Muscle of arm (tissue), 12 donors: Measurements from ENCODE around the gene TAPBP. TPM values are rescaled to one million over a fixed set of nuclear protein-coding genes. Genes with fewer than 3 reads are reported as not detected.
A peak's percentile ranks its signal among the peaks of the same experiment; 100 is the strongest.
"Not testable (repeated sequence)": the region's sequence is repeated elsewhere in the genome, so short reads cannot be mapped to it uniquely, and the experiment has no call there.

Source experiments
- DNase-seq: peaks from one replicate; pipeline ENCODE4 v3.0.0-alpha.2; 2013
- polyA plus RNA-seq, 12 donors: library from polyadenylated mRNA; unstranded; fragments of 120-200 nt; gene quantifications; one replicate each; pipeline ENCODE4 v1.2.1, GENCODE V29; 2013; ENCODE audit not compliant: insufficient read length in 12 of 12

The TAPBP gene
- polyA plus RNA-seq, 12 donors: 15.5 to 50.7 (median 21.1) TPM; not detected in 1

DNA sequence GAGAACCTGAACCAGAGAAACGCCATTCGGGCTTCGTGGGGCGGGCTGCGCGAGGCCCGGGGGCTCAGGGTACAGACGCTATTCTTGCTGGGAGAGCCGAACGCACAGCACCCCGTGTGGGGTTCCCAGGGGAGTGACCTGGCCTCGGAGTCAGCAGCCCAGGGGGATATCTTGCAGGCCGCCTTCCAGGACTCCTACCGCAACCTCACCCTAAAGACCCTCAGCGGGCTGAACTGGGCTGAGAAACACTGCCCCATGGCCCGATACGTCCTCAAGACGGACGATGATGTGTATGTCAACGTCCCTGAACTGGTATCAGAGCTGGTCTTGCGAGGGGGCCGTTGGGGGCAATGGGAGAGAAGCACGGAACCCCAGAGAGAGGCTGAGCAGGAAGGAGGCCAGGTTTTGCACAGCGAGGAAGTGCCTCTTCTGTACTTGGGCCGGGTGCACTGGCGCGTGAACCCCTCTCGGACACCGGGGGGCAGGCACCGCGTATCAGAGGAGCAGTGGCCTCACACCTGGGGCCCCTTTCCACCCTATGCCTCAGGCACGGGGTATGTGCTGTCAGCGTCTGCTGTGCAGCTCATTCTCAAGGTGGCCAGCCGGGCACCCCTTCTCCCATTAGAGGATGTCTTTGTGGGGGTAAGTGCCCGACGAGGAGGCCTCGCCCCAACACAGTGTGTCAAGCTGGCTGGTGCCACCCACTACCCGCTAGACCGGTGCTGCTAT lies 36.1 kb downstream of the TAPBP start:
- DNase-seq: no peak

DNA sequence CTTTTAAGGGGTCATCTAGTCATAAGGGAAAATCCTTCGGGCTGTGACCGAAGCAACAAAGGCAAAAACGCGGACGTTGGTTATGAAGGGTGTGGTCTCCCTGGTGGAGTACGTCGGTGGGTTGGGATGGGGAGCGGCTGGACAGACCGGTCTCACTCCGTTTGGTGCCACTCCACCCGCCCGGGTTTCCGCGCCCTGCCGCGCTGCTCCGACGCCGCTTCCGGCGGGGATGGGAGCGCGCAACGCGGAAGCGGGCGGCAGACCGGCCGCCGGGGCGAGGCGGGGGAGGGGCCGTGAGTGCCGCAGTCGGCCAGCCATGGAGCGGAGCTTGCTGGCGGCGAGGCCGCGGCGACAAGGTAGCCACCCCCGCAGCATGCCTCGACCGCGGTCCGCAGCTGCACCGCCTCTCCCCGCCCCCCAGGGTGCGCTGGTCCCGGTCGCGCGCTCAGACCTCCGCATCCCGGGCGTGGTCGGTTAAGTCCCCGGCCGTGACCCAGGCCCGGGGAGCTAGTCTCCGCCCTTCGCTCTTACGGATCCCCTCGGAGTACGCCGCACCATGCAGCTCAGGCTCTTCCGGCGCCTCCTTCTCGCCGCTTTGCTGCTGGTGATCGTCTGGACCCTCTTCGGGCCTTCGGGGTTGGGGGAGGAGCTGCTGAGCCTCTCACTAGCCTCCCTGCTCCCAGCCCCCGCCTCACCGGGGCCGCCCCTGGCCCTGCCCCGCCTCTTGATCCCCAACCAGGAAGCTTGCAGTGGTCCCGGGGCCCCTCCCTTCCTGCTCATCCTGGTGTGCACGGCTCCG lies 36.8 kb downstream of the TAPBP start, which contains the start of gene B3GALT4:
Gene B3GALT4, plus strand, starts transcription at position 260 of the 799 bp plus-strand sequence. Its CDS starts 297 bp downstream, at position 557.
- DNase-seq: peak; percentile 63

DNA sequence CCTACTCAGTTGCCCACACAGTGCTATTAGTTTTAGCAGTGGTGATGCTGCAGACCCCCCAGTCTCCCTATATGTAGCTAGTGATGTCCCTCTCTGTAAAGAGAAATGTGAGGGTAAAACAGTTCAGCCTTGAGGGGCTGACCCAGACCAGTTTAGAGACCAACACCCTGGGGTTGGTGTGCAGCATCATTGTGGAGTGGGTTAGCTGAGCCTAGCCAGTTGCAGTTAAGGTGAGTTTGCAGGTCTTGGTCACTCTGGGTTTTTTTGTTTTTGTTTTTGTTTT lies 37.4 kb downstream of the TAPBP start:
- no peak for DNase-seq

DNA sequence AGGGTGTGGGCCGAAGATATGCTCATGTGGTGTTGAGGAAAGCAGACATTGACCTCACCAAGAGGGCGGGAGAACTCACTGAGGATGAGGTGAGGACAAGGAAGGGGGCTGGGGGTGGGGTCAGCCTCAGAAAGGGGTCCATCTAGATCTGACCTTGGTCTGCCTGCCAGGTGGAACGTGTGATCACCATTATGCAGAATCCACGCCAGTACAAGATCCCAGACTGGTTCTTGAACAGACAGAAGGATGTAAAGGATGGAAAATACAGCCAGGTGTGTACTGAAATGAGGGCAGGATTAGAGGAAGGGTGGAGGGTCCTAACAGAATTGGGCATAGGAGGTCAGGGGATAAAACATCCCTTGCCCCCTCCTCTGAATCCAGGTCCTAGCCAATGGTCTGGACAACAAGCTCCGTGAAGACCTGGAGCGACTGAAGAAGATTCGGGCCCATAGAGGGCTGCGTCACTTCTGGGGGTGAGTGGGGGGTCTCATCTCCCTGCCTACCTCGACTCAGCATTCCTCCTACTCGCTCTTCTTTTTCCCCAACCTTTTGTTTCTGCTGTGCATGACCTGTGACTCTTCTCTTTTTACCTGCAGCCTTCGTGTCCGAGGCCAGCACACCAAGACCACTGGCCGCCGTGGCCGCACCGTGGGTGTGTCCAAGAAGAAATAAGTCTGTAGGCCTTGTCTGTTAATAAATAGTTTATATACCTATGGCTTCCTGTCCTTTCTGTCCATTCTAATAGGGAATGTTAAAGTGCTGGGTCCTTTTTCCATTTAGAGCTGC lies 37.9 kb downstream of the TAPBP start:
- DNase-seq: not testable (repeated sequence)

DNA sequence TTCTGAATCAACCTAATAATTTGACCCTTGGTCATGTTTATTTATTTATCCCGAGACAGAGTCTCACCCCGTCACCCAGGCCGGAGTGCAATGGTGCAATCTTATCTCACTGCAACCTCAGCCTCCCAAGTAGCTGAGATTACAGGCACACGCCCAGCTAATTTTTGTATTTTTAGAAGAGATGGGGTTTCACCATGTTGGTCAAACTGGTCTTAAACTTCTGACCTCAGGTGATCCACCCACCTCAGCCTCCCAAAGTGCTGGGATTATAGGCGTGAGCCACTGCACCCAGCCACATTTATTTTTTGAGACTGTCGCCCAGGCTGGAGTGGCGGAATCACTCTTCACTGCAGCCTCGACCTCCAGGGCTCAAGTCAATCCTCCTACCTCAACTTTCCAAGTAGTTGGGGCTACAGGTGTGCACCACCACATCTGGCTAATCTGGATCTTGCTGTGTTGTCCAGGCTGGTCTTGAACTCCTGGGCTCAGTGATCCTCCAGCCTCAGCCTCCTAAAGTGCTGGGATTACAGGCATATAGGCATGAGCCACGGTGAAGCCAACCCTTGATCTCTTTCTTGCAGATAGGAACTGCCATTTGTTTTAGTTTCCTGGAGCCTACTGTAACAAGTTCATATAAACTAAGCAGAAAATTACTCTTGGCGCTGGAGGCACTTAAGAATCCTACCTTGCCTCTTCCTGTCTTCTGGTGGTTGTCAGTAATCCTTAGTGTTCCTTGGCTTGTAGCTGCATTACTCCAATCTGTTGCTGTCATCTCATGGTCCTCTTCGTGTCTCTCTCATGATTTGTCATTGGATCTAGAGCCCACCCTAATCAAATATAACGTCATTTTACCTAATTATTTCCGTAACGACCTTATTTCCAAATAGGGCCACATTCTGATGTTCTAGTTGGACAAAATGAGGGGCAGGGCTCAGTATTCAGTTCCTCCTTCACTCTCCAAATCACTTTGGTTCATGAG lies 39.7 kb downstream of the TAPBP start:
- DNase-seq: no peak

DNA sequence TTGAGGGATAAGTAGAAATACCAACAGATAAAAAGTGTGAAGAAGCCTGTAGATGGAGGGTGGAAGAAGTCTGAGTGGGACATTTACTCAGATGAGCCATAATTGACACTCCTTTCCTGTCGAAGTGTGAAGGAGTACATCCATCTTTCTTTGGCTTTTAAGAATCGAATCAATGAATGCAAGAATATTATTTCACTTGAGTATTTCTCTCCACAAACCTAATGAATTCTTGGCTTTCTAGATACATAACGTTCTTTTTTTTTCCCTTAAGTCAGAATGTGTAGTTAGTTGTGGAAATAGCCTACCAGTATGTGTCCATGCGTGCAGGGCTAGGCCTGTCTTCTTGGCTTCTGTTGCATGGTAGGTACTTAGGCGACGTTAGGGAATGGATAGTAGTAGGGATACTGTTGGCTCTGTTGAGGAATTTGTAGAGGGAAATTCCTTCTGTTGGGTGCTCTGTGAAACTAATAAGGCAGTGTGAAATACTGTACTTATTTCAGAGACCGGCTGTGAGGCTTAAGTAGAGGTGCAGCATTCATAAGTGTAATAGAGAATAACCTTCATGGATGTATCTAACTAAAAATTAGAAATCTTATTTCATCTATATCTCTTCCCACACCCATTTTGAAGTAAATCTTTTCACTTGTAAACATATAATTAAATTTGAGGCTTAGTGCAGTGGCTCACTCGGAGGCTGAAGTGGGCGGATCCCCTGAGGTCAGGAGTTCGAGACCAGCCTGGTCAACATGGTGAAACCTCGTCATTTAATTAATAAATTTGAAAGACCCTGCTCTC lies 40.6 kb downstream of the TAPBP start:
- DNase-seq: no peak

DNA sequence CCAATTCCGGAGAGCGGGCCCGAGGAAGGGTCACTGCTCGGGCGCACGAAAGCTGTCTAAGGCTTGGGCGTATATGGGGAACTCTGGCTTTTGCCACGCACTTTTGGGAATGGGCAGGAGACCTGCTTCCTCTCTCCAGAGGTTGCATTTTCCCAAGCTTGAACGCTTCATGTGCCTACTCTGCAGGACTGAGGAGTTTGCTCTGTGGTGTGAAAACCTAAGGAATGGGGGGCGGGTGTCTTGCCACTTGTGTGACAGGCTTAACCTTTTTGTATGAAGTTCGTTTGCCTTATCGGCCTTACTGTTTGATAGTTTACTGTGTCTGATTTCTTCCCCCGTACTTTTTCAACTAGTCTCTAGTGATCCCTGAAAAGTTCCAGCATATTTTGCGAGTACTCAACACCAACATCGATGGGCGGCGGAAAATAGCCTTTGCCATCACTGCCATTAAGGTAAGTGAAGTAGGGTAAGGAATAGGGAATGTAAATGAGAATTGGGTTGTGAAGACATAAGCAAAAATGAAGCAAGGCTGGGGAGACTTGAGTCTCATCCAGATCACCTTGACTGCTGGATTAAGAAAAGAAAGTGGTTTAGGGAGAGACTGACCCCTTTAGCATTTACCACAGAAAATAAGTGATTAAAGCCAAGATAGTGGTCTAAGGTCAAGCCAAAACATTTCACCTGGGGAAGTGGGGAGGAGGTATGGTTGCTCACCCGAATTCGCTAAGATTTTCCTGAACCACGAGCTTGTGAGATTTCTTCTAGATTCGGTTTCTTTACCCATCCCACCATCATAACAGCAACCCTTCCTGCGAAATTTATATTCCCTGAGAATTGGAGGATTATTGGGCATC lies 41.4 kb downstream of the TAPBP start:
- DNase-seq: no peak

DNA sequence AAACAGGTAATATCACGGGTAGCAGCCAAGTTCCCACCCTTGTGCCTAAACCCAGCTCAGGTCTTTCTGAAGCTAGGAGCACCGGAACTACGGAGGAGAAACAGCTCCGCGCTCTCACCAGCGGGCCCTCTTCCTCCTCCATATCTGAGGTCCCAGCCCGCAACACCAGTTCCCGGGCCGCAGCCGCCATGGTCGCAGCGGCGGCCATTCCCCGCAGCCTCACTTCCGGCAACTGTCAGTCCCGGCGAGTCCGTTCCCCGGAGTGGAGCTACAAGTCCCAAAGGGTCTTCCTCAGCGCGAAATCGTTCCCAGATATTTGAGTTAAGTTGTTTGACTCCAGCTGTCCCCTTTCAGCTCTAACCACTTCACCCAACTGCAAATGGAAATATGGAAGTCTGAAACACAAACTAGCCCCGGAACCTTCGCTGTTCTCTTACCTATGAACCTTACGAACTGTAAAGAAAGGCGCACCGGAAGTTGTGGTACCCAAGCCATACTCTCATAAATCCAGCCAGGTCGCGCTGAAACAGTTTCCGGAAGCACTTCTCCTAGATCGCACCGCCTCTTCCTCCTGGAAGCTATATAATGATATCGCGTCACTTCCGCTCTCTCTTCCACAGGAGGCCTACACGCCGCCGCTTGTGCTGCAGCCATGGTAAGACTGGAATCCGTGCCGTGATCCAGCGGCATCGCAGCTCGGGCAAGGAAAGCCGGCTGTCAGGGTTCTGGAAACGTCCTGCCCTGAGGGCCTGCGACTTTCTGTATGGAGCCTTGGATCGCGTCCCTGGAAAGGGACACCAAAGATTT lies 42.2 kb downstream of the TAPBP start, which contains the start of the genes RPS18 and VPS52:
Gene RPS18, plus strand, starts transcription at position 608 of the 807 bp plus-strand sequence. Its CDS starts 45 bp downstream, at position 653.
Gene VPS52, minus strand, starts transcription at position 409 of the 807 bp plus-strand sequence. Its CDS starts 201 bp downstream, at position 208.
- peak; percentile 99 for DNase-seq

DNA sequence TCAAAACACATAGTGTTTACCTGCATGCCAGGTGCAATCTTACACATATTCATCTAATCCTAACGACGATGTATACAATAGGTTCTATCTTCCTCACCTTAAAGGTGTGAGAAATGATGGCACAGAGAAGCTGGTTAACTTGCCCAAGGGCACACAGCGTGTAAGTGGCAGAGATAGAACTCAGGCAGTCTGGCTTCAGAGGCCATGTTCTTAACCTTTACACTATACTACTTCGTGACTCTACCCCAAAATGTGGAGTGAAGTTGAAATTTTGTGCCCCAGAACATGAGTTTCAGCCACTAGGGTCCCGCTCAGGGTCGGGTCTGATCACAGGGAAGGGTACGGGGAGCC lies 42.8 kb downstream of the TAPBP start:
- DNase-seq: no peak

DNA sequence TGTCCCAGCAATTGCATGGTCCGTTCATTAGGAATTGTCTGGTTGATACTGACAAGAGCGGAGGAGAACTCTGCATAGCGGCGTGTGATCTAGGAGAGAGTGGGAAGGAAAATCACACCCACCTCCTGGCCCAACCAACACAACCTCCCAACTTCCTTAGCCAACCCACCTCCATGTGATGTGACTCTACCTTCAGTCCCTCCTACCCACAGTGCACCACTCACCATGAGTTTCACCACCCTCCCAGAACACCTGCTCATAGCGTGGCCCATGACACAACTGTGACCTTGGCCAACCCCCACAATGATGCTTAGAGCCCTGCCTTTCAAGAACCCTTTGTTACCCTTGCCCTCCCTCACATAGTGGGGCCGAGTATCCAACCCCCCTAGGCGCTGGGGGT lies 49.9 kb downstream of the TAPBP start:
- no peak for DNase-seq

DNA sequence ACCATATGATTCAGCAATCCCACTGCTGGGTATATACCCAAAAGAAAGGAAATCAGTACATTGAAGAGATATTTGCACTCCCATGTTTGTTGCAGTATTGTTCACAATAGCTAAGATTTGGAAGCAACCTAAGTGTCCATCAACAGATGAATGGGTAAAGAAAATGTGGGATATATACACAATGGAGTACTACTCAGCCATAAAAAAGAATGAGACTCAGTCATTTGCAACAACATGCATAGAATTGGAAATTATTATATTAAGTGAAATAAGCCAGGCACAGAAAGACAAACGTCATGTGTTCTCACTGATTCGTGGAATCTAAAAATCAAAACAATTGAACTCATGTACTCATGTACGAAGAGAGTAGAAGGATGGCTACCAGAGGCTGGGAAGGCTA lies 51.4 kb downstream of the TAPBP start:
- DNase-seq: not testable (repeated sequence)

DNA sequence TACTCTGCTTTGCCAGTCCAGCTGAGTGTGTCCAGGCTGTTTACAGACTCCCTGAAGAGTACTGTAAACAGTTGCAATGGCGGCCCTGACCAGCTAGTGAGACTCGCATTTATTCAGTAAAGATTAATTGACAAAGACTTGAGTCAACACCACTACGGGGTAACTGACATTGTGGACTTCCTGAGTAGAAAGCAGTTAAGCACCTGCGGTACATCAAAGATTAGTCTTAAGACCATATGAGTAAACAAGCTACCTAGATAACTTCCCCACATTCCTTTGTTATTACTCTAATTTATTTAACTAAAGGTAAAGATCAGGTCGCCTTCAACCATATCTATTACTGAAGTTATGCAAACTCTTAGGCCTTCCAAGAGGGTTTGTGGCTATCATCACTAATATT lies 54.8 kb downstream of the TAPBP start:
- no peak for DNase-seq

DNA sequence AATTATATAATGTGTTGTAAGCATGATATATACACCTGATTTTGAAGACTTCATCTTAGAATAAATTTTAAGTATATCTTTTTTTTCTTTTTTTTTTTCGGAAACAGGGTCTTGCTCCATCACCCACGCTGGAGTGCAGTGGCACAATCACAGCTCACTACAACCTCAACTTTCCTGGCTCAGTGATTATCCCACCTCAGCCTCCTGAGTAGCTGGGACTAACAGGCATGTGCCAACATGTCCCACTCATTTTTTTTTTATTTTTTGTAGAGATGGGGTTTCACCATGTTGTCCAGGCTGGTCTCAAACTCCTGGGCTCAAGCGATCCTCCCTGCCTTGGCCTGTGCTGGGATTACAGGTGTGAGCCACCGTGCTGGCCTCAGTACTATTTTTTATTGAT lies 59.3 kb downstream of the TAPBP start:
- no peak for DNase-seq

DNA sequence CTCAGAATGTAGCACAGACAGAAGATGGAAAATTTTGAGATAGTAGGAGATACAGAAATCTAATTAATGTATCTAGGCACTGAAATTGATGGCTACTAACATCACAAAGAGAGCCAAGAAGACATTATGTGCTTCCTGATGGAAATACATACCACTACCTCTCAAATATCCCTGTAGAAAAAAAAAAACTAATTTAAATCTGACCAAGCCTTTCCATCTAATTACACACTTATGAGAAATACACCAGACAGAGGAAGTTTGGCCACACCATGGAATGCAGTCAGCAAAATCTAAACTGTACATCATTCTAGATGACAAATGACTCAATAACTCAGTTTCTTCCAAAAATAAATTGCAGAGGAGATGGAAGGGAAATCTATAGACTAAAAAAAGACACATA lies 61.1 kb downstream of the TAPBP start:
- no peak for DNase-seq

DNA sequence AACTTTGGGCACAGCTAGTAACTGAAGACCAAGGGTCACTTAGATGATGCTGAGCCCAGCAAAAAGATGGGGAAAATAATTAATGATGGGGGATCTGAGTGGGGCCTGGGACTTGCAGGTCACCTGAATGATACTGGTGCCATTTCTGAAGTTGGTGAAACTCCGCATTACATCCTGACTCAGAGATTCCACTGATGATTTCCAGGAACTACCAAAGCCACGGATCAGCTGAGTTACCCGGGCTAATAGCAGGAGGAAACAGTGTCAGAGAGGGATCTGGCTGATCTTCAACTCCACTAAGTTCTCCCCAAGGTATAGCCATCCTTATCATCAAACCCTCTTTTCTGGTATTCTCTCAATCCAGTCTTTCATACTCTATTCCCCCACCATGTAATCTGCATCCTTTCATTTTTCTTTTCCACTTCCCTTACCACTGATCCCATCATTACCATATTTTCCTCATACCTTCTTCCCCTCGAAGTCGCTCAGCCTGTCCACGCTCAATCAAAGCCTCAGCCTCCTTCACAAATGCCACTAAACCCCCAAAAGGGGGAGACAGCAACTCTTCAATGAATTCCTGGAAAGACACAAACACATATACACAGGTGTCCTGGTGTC lies 62.4 kb downstream of the TAPBP start:
- no peak for DNase-seq

DNA sequence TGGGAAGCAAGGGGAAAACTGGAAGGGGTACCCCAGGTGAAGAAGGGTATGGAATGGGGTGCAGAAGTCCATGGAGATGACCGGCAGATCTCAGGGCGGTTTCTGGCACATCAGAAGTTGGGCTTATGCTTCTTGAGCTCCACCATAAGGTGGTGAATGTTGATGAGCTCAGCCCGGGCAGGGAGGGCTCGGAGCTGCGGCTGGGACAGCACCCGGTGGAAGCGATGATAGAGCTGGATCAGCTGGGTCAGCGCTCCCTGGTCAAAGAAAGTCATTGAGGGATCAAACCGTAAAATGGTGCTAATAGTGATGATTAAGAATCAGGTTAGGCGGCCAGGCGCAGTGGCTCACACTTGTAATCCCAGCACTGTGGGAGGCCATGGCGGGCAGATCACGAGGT lies 63.1 kb downstream of the TAPBP start:
- no peak for DNase-seq

DNA sequence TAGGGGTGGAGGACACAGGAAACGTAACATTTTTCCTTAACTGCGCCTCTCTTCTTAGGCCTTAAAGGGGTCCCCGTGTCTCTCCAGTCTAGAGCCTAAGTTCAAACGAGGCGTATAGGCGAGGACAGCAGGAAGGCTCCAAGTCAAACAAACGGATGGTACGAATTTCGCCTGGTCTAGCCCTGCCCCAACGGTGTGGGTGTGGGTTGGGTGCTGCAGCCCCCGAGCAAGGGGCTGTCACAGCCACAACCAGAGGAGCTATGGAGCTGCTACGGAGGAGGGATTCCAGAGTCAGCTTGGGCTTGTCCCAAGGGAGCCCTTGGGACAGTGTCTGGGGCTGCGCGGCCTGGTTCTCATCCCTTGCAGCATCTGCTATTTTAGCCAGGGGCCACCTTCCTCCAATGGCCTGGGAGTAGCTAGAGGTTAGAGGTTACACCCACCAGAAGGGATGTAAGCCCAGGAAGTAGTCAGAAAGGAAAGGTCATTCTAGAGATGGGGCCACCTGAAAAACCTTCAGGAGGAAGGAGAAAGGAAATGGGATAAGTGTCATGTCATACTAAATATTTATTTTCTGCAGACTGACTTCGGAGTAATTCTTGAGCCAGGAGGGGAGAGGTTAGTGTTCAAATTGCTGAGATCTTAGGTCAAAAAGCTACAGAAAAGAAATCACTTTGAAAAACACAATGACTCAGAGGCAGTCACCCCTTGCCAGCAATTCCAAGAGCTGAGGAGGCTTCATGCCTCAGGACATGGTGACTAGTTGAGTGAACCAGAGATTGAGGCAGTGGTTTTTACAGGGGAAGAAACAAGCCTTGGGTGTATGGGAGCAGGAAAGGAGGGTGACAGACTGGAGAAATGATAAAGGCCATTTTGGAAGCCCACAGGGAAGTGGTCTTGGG lies 63.9 kb downstream of the TAPBP start:
- no peak for DNase-seq
